ENCODE data around the gene SPATA13.
"Not testable (repeated sequence)": the region's sequence is repeated elsewhere in the genome, so short reads cannot be mapped to it uniquely, and the experiment has no call there.

Gene SPATA13

GRCh38 chr13:24348797-24349515 is 188.4 kb downstream of the SPATA13 start:
- H2AK5ac ChIP-seq (ENCODE audit: low read length), result no peak overlapping the region
- H4K12ac ChIP-seq (ENCODE audit: low read depth, low read length), result no peak overlapping the region
- H2BK120ac ChIP-seq (ENCODE audit: insufficient read depth, low read length, poor library complexity), result no peak overlapping the region
- no peak overlapping the region for H3K14ac ChIP-seq (ENCODE audit: low read length)
- no peak overlapping the region for H4K8ac ChIP-seq (ENCODE audit: low read depth, low read length)
- peaks cover 2% of the 10 kb centered on the region for H3K9me3 ChIP-seq (ENCODE audit: insufficient read depth, low read depth, low read length)
- H2AFZ ChIP-seq (ENCODE audit: insufficient read depth, low read length, poor library complexity), result no peak overlapping the region
- no CpG with 5 or more reads among the region's 6 CpGs for WGBS (ENCODE audit: extremely low coverage, insufficient coverage, insufficient read length)
- no peaks in the 10 kb centered on the region for H3K79me1 ChIP-seq (ENCODE audit: low read length)
- no peak overlapping the region for H2BK5ac ChIP-seq (ENCODE audit: low read depth, low read length, poor library complexity)
- H3K4me2 ChIP-seq (ENCODE audit: low read length), result no peak overlapping the region
- H3K79me2 ChIP-seq (ENCODE audit: control insufficient read depth, insufficient read depth, low read length, poor library complexity), result no peaks in the 10 kb centered on the region
- no peak overlapping the region for H3K18ac ChIP-seq (ENCODE audit: low read length)
- H3K23ac ChIP-seq (ENCODE audit: low read length), result no peak overlapping the region
- H2BK12ac ChIP-seq (ENCODE audit: low read length), result no peak overlapping the region
- H3K36me3 ChIP-seq (ENCODE audit: control insufficient read depth in 1 of 2, insufficient read depth in 2 of 2, low read length in 2 of 2), result no peaks in the 10 kb centered on the region
- no peak overlapping the region for H3K27ac ChIP-seq (ENCODE audit: low read depth, low read length)
- H3K4me1 ChIP-seq (ENCODE audit: control insufficient read depth in 1 of 2, insufficient read depth in 2 of 2, low read length in 2 of 2), result no peaks in the 10 kb centered on the region
- no peak for DNase-seq
- H3K27me3 ChIP-seq (ENCODE audit: insufficient read depth, low read length), result no peaks in the 10 kb centered on the region
- H3K9ac ChIP-seq (ENCODE audit: low read length), result no peak overlapping the region
- no peak overlapping the region for H3K4me3 ChIP-seq (ENCODE audit: low read depth, low read length)
- no peak overlapping the region for H4K91ac ChIP-seq (ENCODE audit: low read depth, low read length)
- H3K4ac ChIP-seq (ENCODE audit: low read depth, low read length), result no peak overlapping the region

GRCh38 chr13:24349778-24350664 is 189.5 kb downstream of the SPATA13 start:
- H2AFZ ChIP-seq (ENCODE audit: insufficient read depth, low read length, poor library complexity); DNase-seq; H3K9ac ChIP-seq (ENCODE audit: low read length); H3K79me1 ChIP-seq (ENCODE audit: low read length); H2BK120ac ChIP-seq (ENCODE audit: insufficient read depth, low read length, poor library complexity); H3K18ac ChIP-seq (ENCODE audit: low read length); H4K8ac ChIP-seq (ENCODE audit: low read depth, low read length); H3K36me3 ChIP-seq (ENCODE audit: control insufficient read depth in 1 of 2, insufficient read depth in 2 of 2, low read length in 2 of 2); H3K9me3 ChIP-seq (ENCODE audit: insufficient read depth, low read depth, low read length); H2BK5ac ChIP-seq (ENCODE audit: low read depth, low read length, poor library complexity); H3K14ac ChIP-seq (ENCODE audit: low read length); H4K91ac ChIP-seq (ENCODE audit: low read depth, low read length); H3K4me1 ChIP-seq (ENCODE audit: control insufficient read depth in 1 of 2, insufficient read depth in 2 of 2, low read length in 2 of 2); H3K27ac ChIP-seq (ENCODE audit: low read depth, low read length); H3K4me3 ChIP-seq (ENCODE audit: low read depth, low read length); H3K4me2 ChIP-seq (ENCODE audit: low read length); H2BK12ac ChIP-seq (ENCODE audit: low read length); H3K79me2 ChIP-seq (ENCODE audit: control insufficient read depth, insufficient read depth, low read length, poor library complexity); H4K12ac ChIP-seq (ENCODE audit: low read depth, low read length); H3K4ac ChIP-seq (ENCODE audit: low read depth, low read length); H2AK5ac ChIP-seq (ENCODE audit: low read length); H3K27me3 ChIP-seq (ENCODE audit: insufficient read depth, low read length); H3K23ac ChIP-seq (ENCODE audit: low read length): not testable (repeated sequence)
- WGBS (ENCODE audit: extremely low coverage, insufficient coverage, insufficient read length), result no CpG with 5 or more reads among the region's 3 CpGs

GRCh38 chr13:24351423-24351822 is 190.9 kb downstream of the SPATA13 start:
- no peaks in the 10 kb centered on the region for H3K79me1 ChIP-seq (ENCODE audit: low read length)
- no peak overlapping the region for H3K27ac ChIP-seq (ENCODE audit: low read depth, low read length)
- no peak overlapping the region for H3K14ac ChIP-seq (ENCODE audit: low read length)
- H2AK5ac ChIP-seq (ENCODE audit: low read length), result no peak overlapping the region
- no peak overlapping the region for H4K8ac ChIP-seq (ENCODE audit: low read depth, low read length)
- H2BK5ac ChIP-seq (ENCODE audit: low read depth, low read length, poor library complexity), result no peak overlapping the region
- H2BK120ac ChIP-seq (ENCODE audit: insufficient read depth, low read length, poor library complexity), result no peak overlapping the region
- no peak overlapping the region for H3K4me2 ChIP-seq (ENCODE audit: low read length)
- no peak overlapping the region for H2AFZ ChIP-seq (ENCODE audit: insufficient read depth, low read length, poor library complexity)
- H3K18ac ChIP-seq (ENCODE audit: low read length), result no peak overlapping the region
- H3K27me3 ChIP-seq (ENCODE audit: insufficient read depth, low read length), result no peaks in the 10 kb centered on the region
- no peaks in the 10 kb centered on the region for H3K79me2 ChIP-seq (ENCODE audit: control insufficient read depth, insufficient read depth, low read length, poor library complexity)
- H3K4ac ChIP-seq (ENCODE audit: low read depth, low read length), result no peak overlapping the region
- no peak overlapping the region for H4K12ac ChIP-seq (ENCODE audit: low read depth, low read length)
- no CpG with 5 or more reads among the region's 3 CpGs for WGBS (ENCODE audit: extremely low coverage, insufficient coverage, insufficient read length)
- no peak for DNase-seq
- H2BK12ac ChIP-seq (ENCODE audit: low read length), result no peak overlapping the region
- H3K36me3 ChIP-seq (ENCODE audit: control insufficient read depth in 1 of 2, insufficient read depth in 2 of 2, low read length in 2 of 2), result no peaks in the 10 kb centered on the region
- H3K9ac ChIP-seq (ENCODE audit: low read length), result no peak overlapping the region
- H3K4me3 ChIP-seq (ENCODE audit: low read depth, low read length), result no peak overlapping the region
- H4K91ac ChIP-seq (ENCODE audit: low read depth, low read length), result no peak overlapping the region
- peaks cover 7% of the 10 kb centered on the region for H3K9me3 ChIP-seq (ENCODE audit: insufficient read depth, low read depth, low read length)
- no peaks in the 10 kb centered on the region for H3K4me1 ChIP-seq (ENCODE audit: control insufficient read depth in 1 of 2, insufficient read depth in 2 of 2, low read length in 2 of 2)
- H3K23ac ChIP-seq (ENCODE audit: low read length), result no peak overlapping the region

- H3K4me1 ChIP-seq (ENCODE audit: control insufficient read depth in 1 of 2, insufficient read depth in 2 of 2, low read length in 2 of 2), result no peaks in the 10 kb centered on the region
- no peaks in the 10 kb centered on the region for H3K27me3 ChIP-seq (ENCODE audit: insufficient read depth, low read length)
- no CpG with 5 or more reads among the region's 1 CpG for WGBS (ENCODE audit: extremely low coverage, insufficient coverage, insufficient read length)
- no peak overlapping the region for H3K4me3 ChIP-seq (ENCODE audit: low read depth, low read length)
- no peak overlapping the region for H2AK5ac ChIP-seq (ENCODE audit: low read length)
- peak; percentile 3 to 34 for DNase-seq
- no peaks in the 10 kb centered on the region for H3K36me3 ChIP-seq (ENCODE audit: control insufficient read depth in 1 of 2, insufficient read depth in 2 of 2, low read length in 2 of 2)
- H3K4me2 ChIP-seq (ENCODE audit: low read length), result no peak overlapping the region
- no peak overlapping the region for H2AFZ ChIP-seq (ENCODE audit: insufficient read depth, low read length, poor library complexity)
- no peak overlapping the region for H3K23ac ChIP-seq (ENCODE audit: low read length)
- H3K9ac ChIP-seq (ENCODE audit: low read length), result no peak overlapping the region
- no peak overlapping the region for H3K18ac ChIP-seq (ENCODE audit: low read length)
- H2BK120ac ChIP-seq (ENCODE audit: insufficient read depth, low read length, poor library complexity), result no peak overlapping the region
- H3K27ac ChIP-seq (ENCODE audit: low read depth, low read length), result no peak overlapping the region
- no peaks in the 10 kb centered on the region for H3K79me2 ChIP-seq (ENCODE audit: control insufficient read depth, insufficient read depth, low read length, poor library complexity)
- no peak overlapping the region for H2BK5ac ChIP-seq (ENCODE audit: low read depth, low read length, poor library complexity)
- peaks cover 16% of the 10 kb centered on the region for H3K9me3 ChIP-seq (ENCODE audit: insufficient read depth, low read depth, low read length)
- no peak overlapping the region for H4K91ac ChIP-seq (ENCODE audit: low read depth, low read length)
- no peak overlapping the region for H3K14ac ChIP-seq (ENCODE audit: low read length)
- no peak overlapping the region for H2BK12ac ChIP-seq (ENCODE audit: low read length)
- no peak overlapping the region for H3K4ac ChIP-seq (ENCODE audit: low read depth, low read length)
- H4K8ac ChIP-seq (ENCODE audit: low read depth, low read length), result no peak overlapping the region
- no peak overlapping the region for H4K12ac ChIP-seq (ENCODE audit: low read depth, low read length)
- no peaks in the 10 kb centered on the region for H3K79me1 ChIP-seq (ENCODE audit: low read length)
These were observed 193.2 kb downstream of the SPATA13 start for GRCh38 chr13:24353736-24354135.

Measured in trophoblast cell (in vitro differentiated cells and primary cell).